ENCODE data around the gene GMPPB. TPM values are rescaled to one million over a fixed set of nuclear protein-coding genes. Genes with fewer than 3 reads are reported as not detected.

The GMPPB gene
- total and polyA plus RNA-seq, 2 donors from 2014 or later = 25.0 to 37.4 TPM

DNA sequence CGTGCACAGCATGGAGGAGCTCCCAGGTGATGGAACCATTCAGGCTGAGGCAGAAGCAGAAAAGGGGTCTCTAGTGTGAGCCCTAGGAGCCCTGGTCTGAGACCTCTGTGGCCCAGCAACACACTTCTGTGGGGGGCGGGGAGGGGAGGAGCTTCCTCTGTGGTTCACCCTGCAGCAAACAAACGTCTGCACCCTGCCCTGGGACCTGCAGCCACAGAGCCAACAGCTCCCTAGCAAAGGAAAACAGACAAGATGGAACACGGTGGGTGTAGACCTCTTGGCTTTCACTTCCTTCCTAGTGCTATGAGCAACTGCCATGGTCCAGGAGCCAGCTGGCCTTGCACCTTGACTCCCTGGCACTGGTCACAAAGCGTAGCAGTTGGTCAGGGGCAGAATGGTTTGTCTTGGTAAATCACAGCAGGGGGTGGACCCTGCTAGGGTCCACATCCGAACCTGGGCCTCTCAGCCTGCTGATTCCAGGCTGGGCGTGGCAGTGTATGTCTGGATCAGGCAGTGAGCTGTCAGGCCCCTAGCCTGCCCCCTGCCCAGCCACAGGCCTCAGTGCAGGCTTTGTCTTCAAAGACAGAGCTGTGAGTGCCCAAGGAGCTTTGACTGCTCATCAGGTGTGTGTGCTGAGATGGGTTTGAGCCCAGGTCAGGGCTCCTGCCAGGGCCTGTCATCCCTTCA, 11.0 kb downstream of the GMPPB start:
- no peaks in the 10 kb centered on the region for H3K4me1 ChIP-seq (ENCODE audit: control insufficient read depth in 2 of 3, insufficient read depth in 2 of 3, low read depth in 1 of 3, low read length in 3 of 3)
- no peaks in the 10 kb centered on the region for H3K27me3 ChIP-seq (ENCODE audit: control insufficient read depth, insufficient read depth, low read length)
- no peak overlapping the region for H3K4me3 ChIP-seq (ENCODE audit: low read length in 3 of 3)
- no peak overlapping the region for H3K27ac ChIP-seq (ENCODE audit: low read depth in 2 of 2, low read length in 2 of 2)
- intact Hi-C loops (cut with DNase I) = no loop called here
- no peak for TF ChIP-seq CTCF (IDR thresholded peaks at IDR 0.05; ENCODE audit: borderline replicate concordance, extremely low read depth, insufficient read depth)
- H3K9me3 ChIP-seq (ENCODE audit: control insufficient read depth in 2 of 3, insufficient read depth in 1 of 3, low read length in 3 of 3) = no peaks in the 10 kb centered on the region
- FAIRE-seq = no peak
- H3K36me3 ChIP-seq (ENCODE audit: control insufficient read depth in 2 of 3, insufficient read depth in 3 of 3, low read length in 3 of 3) = peaks cover 0 to 12% (median 0%) of the 10 kb centered on the region in 3 donors
- no peak overlapping the region for H3K9ac ChIP-seq (ENCODE audit: low read length in 3 of 3)
- peak in 1 of 5 donors; percentile 41 for DNase-seq

DNA sequence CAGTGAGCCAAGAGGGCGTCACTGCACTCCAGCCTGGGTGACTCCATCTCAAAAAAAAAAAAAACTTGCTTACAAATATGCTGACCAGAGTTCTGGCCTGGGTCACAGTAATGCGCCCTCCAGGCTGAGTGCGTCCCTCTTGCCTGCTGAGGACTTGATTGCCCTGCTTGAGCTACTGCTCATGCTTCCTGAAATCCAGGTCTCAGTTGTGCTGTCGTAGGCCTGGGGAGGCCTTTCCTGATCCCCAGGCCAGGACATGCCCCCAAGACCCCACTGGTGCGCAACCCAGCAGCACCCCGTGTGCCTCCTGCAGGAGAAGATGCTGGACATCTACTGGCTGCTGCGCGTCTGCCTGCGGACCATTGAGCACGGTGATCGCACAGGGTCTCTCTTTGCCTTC, 11.6 kb downstream of the GMPPB start:
- intact Hi-C loops (cut with DNase I) = no loop called here
- H3K4me1 ChIP-seq (ENCODE audit: control insufficient read depth in 2 of 3, insufficient read depth in 2 of 3, low read depth in 1 of 3, low read length in 3 of 3) = no peaks in the 10 kb centered on the region
- no peaks in the 10 kb centered on the region for H3K27me3 ChIP-seq (ENCODE audit: control insufficient read depth, insufficient read depth, low read length)
- H3K9me3 ChIP-seq (ENCODE audit: control insufficient read depth in 2 of 3, insufficient read depth in 1 of 3, low read length in 3 of 3) = no peaks in the 10 kb centered on the region
- no peak overlapping the region for H3K4me3 ChIP-seq (ENCODE audit: low read length in 3 of 3)
- DNase-seq (peak in 1 of 5 donors; percentile 40), FAIRE-seq (no peak)
- H3K27ac ChIP-seq (ENCODE audit: low read depth in 2 of 2, low read length in 2 of 2) = no peak overlapping the region
- no peak for TF ChIP-seq CTCF (IDR thresholded peaks at IDR 0.05; ENCODE audit: borderline replicate concordance, extremely low read depth, insufficient read depth)
- H3K36me3 ChIP-seq (ENCODE audit: control insufficient read depth in 2 of 3, insufficient read depth in 3 of 3, low read length in 3 of 3) = peaks cover 0 to 14% (median 1%) of the 10 kb centered on the region in 3 donors
- H3K9ac ChIP-seq (ENCODE audit: low read length in 3 of 3) = no peak overlapping the region

DNA sequence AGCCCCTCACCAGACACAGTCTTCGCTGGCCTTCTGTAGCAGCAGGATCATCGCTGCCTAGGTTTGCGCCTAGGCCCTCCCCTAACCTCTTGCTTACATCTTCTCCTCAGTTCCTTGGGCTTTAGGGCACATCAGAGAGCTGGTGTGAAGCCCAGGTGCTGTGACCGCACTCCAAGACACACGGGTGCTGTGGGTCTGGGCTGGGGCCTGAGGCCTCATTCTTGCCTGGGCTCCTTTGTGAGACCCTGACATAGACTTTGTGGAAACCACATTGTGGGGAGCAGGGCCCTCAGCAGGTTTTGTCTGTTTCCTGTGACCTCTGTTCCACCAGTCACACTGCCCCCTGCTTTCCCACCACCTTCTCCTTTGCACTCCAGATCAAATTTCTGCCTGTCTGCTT, 12.3 kb downstream of the GMPPB start:
- Histone ChIP-seq H3K9me3 (ENCODE audit: control insufficient read depth in 2 of 3, insufficient read depth in 1 of 3, low read length in 3 of 3) (no peaks in the 10 kb centered on the region), H3K27me3 (ENCODE audit: control insufficient read depth, insufficient read depth, low read length) (no peaks in the 10 kb centered on the region), H3K9ac (ENCODE audit: low read length in 3 of 3) (no peak overlapping the region), H3K27ac (ENCODE audit: low read depth in 2 of 2, low read length in 2 of 2) (no peak overlapping the region), H3K36me3 (ENCODE audit: control insufficient read depth in 2 of 3, insufficient read depth in 3 of 3, low read length in 3 of 3) (peaks cover 0 to 20% (median 2%) of the 10 kb centered on the region in 3 donors), H3K4me1 (ENCODE audit: control insufficient read depth in 2 of 3, insufficient read depth in 2 of 3, low read depth in 1 of 3, low read length in 3 of 3) (no peaks in the 10 kb centered on the region), H3K4me3 (ENCODE audit: low read length in 3 of 3) (no peak overlapping the region)
- DNase-seq = peak in 2 of 5 donors; percentile 18 to 25
- FAIRE-seq = no peak
- intact Hi-C loops (cut with DNase I) = no loop called here
- no peak for TF ChIP-seq CTCF (IDR thresholded peaks at IDR 0.05; ENCODE audit: borderline replicate concordance, extremely low read depth, insufficient read depth)
